HCT116 (cell line): ENCODE data around the gene ITGAD. TPM values are rescaled to one million over a fixed set of nuclear protein-coding genes. Genes with fewer than 3 reads are reported as not detected.
A peak's percentile ranks its signal among the peaks of the same experiment; 100 is the strongest.

Source experiments
- ATAC-seq: fragments of 200-7000 bp; cut with Tn5 transposase; 2 replicates; pipeline ENCODE4 v1.9.1; 2020; ENCODE audit warnings: mild to moderate bottlenecking, moderate library complexity
- BruUV-seq: library from RNA; stranded (reverse); fragments of 400-500 nt; replicated peaks from 2 replicates; lab custom pipeline; 2021; lab: Mats Ljungman, UMichigan
- CTCF ChIA-PET: fragments of 300-600 bp; sonication (Branson Sonifier 250); formaldehyde crosslinking; loops from one replicate; lab custom pipeline; 2021; ENCODE audit warnings: antibody characterized with exemption; lab: Charles Lee
- POLR2A ChIA-PET: fragments of 300-600, 350-600 bp; sonication (Branson Sonifier 250); formaldehyde crosslinking; loops from one replicate; lab custom pipeline; 2021; ENCODE audit warnings: antibody characterized with exemption; lab: Charles Lee
- RAD21 ChIA-PET, 2 experiments: fragments of 300-600 bp; sonication (Branson Sonifier 250); formaldehyde crosslinking; loops; one replicate each; lab custom pipeline; 2023; ENCODE audit warnings: low total read pairs in 2 of 2; ENCODE audit not compliant: uncharacterized antibody in 2 of 2, unreplicated experiment in 2 of 2, low non-redundant PET in 1 of 2; lab: Charles Lee
- DNase-seq: peaks from one replicate; pipeline ENCODE4 v3.0.0-alpha.2; 2010; ENCODE audit warnings: low read depth, low spot score
- H2AFZ ChIP-seq: fragments of 200-600 bp; shearing (Covaris generic), sonication (generic); 2 replicates; pipeline ENCODE4 v1.6.1; 2017; ENCODE audit warnings: low read depth, mixed run types, mixed read lengths, antibody characterized with exemption, low read length; ENCODE audit not compliant: poor library complexity, severe bottlenecking
- H3K27ac ChIP-seq: 2 replicates; pipeline ENCODE4 v1.5.1; 2012; ENCODE audit warnings: low read depth, low read length
- H3K27me3 ChIP-seq: fragments of 200-600 bp; sonication (generic); 2 replicates; pipeline ENCODE4 v1.6.1; 2016; ENCODE audit warnings: mixed run types, low read length, mixed read lengths; ENCODE audit not compliant: insufficient read depth
- H3K36me3 ChIP-seq, 2 experiments: fragments of 200-500 bp in 1 of 2; fragments of 200-600 bp in 1 of 2; sonication (Bioruptor generic) in 1 of 2; sonication (generic) in 1 of 2; 2 replicates each; pipeline versions ENCODE4 v1.5.1 to v1.6.1; 2014 to 2016; ENCODE audit warnings: low read length in 2 of 2, inconsistent platforms in 1 of 2, mixed read lengths in 1 of 2, mixed run types in 1 of 2; ENCODE audit not compliant: insufficient read depth in 2 of 2, control insufficient read depth in 1 of 2
- H3K4me1 ChIP-seq, 2 experiments: fragments of 200-600 bp in 1 of 2; sonication (generic) in 1 of 2; 2 replicates each; pipeline versions ENCODE4 v1.5.1 to v1.6.1; 2012 to 2017; ENCODE audit warnings: low read length in 2 of 2, inconsistent platforms in 1 of 2, mild to moderate bottlenecking in 1 of 2, mixed read lengths in 1 of 2, mixed run types in 1 of 2, moderate library complexity in 1 of 2; ENCODE audit not compliant: insufficient read depth in 2 of 2, control insufficient read depth in 1 of 2
- H3K4me2 ChIP-seq: fragments of 200-600 bp; sonication (generic); 2 replicates; pipeline ENCODE4 v1.6.1; 2017; ENCODE audit warnings: mixed run types, low read length, mixed read lengths
- H3K4me3 ChIP-seq, 2 experiments: fragments of 200-600 bp in 1 of 2; sonication (generic) in 1 of 2; replicated peaks in 1 of 2; 2 replicates each; pipeline ENCODE4 v1.5.1; 2011 to 2016; ENCODE audit warnings: low read length in 2 of 2, control low read depth in 1 of 2, low read depth in 1 of 2, mild to moderate bottlenecking in 1 of 2, mixed read lengths in 1 of 2, mixed run types in 1 of 2
- H3K79me2 ChIP-seq: fragments of 200-600 bp; sonication (generic); 2 replicates; pipeline ENCODE4 v1.6.1; 2017; ENCODE audit warnings: mild to moderate bottlenecking, mixed run types, low read length, moderate library complexity, mixed read lengths; ENCODE audit not compliant: insufficient read depth
- H3K9ac ChIP-seq: fragments of 200-600 bp; sonication (generic); 2 replicates; pipeline ENCODE4 v1.6.1; 2016; ENCODE audit warnings: low read length, mixed read lengths
- H3K9me2 ChIP-seq: fragments of 200-600 bp; sonication (generic), shearing (Covaris generic); 2 replicates; pipeline ENCODE4 v1.6.1; 2017; ENCODE audit warnings: mixed run types, mild to moderate bottlenecking, moderate library complexity; ENCODE audit not compliant: insufficient read depth
- H3K9me3 ChIP-seq, 2 experiments: fragments of 200-500 bp in 1 of 2; fragments of 200-600 bp in 1 of 2; sonication (Bioruptor generic) in 1 of 2; sonication (generic) in 1 of 2; 2 replicates each; pipeline ENCODE4 v1.6.1; 2014 to 2017; ENCODE audit warnings: low read length in 2 of 2, mixed read lengths in 2 of 2, inconsistent platforms in 1 of 2, low read depth in 1 of 2, mild to moderate bottlenecking in 1 of 2, mixed run types in 1 of 2, moderate library complexity in 1 of 2; ENCODE audit not compliant: control insufficient read depth in 1 of 2, insufficient read depth in 1 of 2
- H4K20me1 ChIP-seq: fragments of 200-600 bp; sonication (generic), shearing (Covaris generic); 2 replicates; pipeline ENCODE4 v1.6.1; 2017; ENCODE audit warnings: mixed run types, mild to moderate bottlenecking, moderate library complexity; ENCODE audit not compliant: insufficient read depth
- CEBPB ChIP-seq: IDR thresholded peaks from 2 replicates; pipeline ENCODE4 v1.6.1; 2012; ENCODE audit warnings: low read depth
- EZH2 ChIP-seq: fragments of 200-600 bp; sonication (generic); IDR thresholded peaks from 2 replicates; pipeline ENCODE4 v1.6.1; 2017; ENCODE audit warnings: antibody characterized with exemption, mixed run types
- FOSL1 ChIP-seq: IDR thresholded peaks from 2 replicates; pipeline ENCODE4 v1.6.1; 2012; ENCODE audit warnings: low read depth
- JUND ChIP-seq: IDR thresholded peaks from 2 replicates; pipeline ENCODE4 v1.6.1; 2012
- POLR2AphosphoS5 ChIP-seq: IDR thresholded peaks from 2 replicates; pipeline ENCODE4 v1.6.1; 2011; ENCODE audit warnings: mild to moderate bottlenecking, low read depth, low read length, moderate library complexity
- intact Hi-C: fragments of 100-400 bp; cut with micrococcal nuclease; formaldehyde crosslinking; loops from 2 replicates; pipeline ENCODE4 v1.10.0; 2022
- total RNA-seq: library from RNA; stranded (reverse); gene quantifications from one replicate; pipeline ENCODE4 v1.2.1, GENCODE V29; 2021; ENCODE audit not compliant: unreplicated experiment
- TF ChIP-seq, protein P1 (sequence below): IDR thresholded peaks from 2 replicates; pipeline ENCODE4 v1.6.1; 2011; ENCODE audit warnings: mild to moderate bottlenecking, low read length, moderate library complexity; ENCODE audit not compliant: insufficient replicate concordance; ENCODE audit errors: extremely low read depth

The ITGAD gene
- total RNA-seq, 1 experiment from 2014 or later, result 0.12 TPM

- Histone ChIP-seq H3K9me3 (no peaks in the 10 kb centered on the region), H4K20me1 (no peaks in the 10 kb centered on the region), H3K36me3 (no peaks in the 10 kb centered on the region), H3K27ac (peak overlapping the region; percentile 30), H3K4me3 (no peak overlapping the region), H3K9ac (peak overlapping the region; percentile 16; the same call in 1 of the 2 replicates), H3K4me2 (peak overlapping the region; percentile 50), H3K4me1 (peaks cover 30 to 54% of the 10 kb centered on the region in 2 experiments), H2AFZ (no peak overlapping the region), H3K79me2 (peaks cover 32% of the 10 kb centered on the region), H3K9me2 (no peaks in the 10 kb centered on the region), H3K27me3 (no peaks in the 10 kb centered on the region)
- RAD21 ChIA-PET, result no interaction called here
- ATAC-seq, result no peak
- TF ChIP-seq POLR2AphosphoS5 (peak; percentile 37), EZH2 (no peak), JUND (no peak), CEBPB (no peak), FOSL1 (no peak)
- TF ChIP-seq, protein P1, sequence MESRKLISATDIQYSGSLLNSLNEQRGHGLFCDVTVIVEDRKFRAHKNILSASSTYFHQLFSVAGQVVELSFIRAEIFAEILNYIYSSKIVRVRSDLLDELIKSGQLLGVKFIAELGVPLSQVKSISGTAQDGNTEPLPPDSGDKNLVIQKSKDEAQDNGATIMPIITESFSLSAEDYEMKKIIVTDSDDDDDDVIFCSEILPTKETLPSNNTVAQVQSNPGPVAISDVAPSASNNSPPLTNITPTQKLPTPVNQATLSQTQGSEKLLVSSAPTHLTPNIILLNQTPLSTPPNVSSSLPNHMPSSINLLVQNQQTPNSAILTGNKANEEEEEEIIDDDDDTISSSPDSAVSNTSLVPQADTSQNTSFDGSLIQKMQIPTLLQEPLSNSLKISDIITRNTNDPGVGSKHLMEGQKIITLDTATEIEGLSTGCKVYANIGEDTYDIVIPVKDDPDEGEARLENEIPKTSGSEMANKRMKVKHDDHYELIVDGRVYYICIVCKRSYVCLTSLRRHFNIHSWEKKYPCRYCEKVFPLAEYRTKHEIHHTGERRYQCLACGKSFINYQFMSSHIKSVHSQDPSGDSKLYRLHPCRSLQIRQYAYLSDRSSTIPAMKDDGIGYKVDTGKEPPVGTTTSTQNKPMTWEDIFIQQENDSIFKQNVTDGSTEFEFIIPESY, result no peak
- POLR2A ChIA-PET, result interaction anchor here (0.5 kb wide), 1 partner anchor 25 kb away, joined by 3 read pairs; no protein-coding TSS in a partner anchor
- CTCF ChIA-PET, result interaction anchor here (1.0 to 6.0 kb wide), 3 partner anchors 7 to 20 kb away, joined by 3 to 36 read pairs (median 15); partner anchors contain the start of genes ARMC5 and ZNF843
- BruUV-seq, result no TSS peak
- intact Hi-C loops, result loop anchor here (10.0 kb wide), 2 partner anchors 239 to 379 kb away; partner anchors contain the start of genes PYDC1, TRIM72, ZNF646 and ZNF668
- no peak for DNase-seq
These were observed 60.4 kb downstream of the ITGAD start for GRCh38 chr16:31453255-31454204.
